Retinal pigment epithelial cell (primary cell): ENCODE measurements around the gene TTC33.
A peak's percentile ranks its signal among the peaks of the same experiment; 100 is the strongest.

Experiments
- DNase-seq: peaks from one replicate; pipeline ENCODE4 v3.0.0-alpha.2; 2010; ENCODE audit warnings: low read depth
- H3K4me3 ChIP-seq: 2 replicates; pipeline ENCODE4 v1.5.1; 2011; ENCODE audit warnings: mild to moderate bottlenecking, low read length, control low read depth, moderate library complexity
- CTCF ChIP-seq: conservative IDR thresholded peaks from 2 replicates; pipeline ENCODE4 v1.5.1; 2011; ENCODE audit warnings: low read depth, low read length, control low read depth, inconsistent platforms

TTC33 gene

GRCh38 chr5:40552981-40553380 lies 202.8 kb downstream of the TTC33 start:
- no peak for TF ChIP-seq CTCF
- DNase-seq, result no peak
- no peak overlapping the region for H3K4me3 ChIP-seq

GRCh38 chr5:40551496-40552491 lies 204.0 kb downstream of the TTC33 start:
- H3K4me3 ChIP-seq, result no peak overlapping the region
- DNase-seq, result peak; percentile 95
- TF ChIP-seq CTCF, result no peak

- TF ChIP-seq CTCF, result no peak
- DNase-seq, result no peak
- no peak overlapping the region for H3K4me3 ChIP-seq
These were observed 205.3 kb downstream of the TTC33 start for GRCh38 chr5:40550481-40550880.

- no peak overlapping the region for H3K4me3 ChIP-seq
- DNase-seq, result no peak
- no peak for TF ChIP-seq CTCF
These were observed 206.1 kb downstream of the TTC33 start for GRCh38 chr5:40549616-40550015.

GRCh38 chr5:40547994-40548575 lies 207.7 kb downstream of the TTC33 start:
- H3K4me3 ChIP-seq, result no peak overlapping the region
- no peak for TF ChIP-seq CTCF
- DNase-seq, result no peak

GRCh38 chr5:40547557-40547956 lies 208.2 kb downstream of the TTC33 start:
- no peak for TF ChIP-seq CTCF
- DNase-seq, result no peak
- H3K4me3 ChIP-seq, result no peak overlapping the region
